Measurements from ENCODE around the gene TEK.

TEK gene

DNA sequence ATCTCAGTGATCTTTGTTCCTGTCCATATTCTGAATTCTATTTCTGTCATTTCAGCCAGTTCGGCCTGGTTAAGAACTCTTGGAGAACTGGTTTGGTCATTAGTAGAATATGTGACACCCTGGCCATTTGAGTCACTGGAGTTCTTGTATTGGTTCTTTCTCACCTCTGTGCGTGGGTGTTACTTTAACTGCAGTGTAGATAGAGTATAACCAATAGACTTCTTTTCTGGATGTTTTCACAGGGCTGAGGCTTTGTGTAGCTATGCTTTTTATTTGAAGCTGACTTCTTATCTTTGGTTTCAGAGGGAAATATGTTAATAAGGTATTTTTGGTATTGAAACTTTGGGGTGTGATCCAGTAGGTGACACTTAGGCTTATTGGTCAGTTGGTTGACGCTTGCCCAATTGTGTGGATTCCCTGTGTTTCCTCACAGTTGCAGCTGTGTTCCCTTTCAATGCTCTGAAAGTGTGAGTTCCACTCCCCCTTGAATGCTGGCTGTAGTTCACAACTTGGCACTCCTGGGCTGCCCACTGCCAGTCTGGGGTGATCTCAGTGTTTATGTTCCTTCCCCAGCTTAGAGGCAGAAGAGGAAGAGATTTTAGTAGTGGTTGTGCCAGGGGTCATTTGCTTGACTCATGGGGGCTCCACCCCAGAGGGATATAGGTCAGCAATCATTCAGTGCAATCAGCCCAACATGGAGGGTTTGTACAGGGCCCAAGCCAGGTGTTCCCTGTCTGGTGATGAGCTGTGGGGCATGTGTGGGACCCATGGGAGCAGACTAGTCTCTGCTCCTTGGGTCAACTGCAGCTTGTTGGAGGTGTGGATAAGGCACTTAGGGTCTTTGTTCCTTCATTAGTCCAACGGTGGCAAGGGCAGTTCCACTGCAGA is 34.9 kb upstream of the TEK start:
- Histone ChIP-seq H3K4me1 (ENCODE audit: low read depth, poor library complexity, severe bottlenecking) (no peaks in the 10 kb centered on the region), H3K27me3 (ENCODE audit: insufficient read depth, low read depth) (no peaks in the 10 kb centered on the region), H3K9ac (no peak overlapping the region), H2AFZ (ENCODE audit: low read depth) (no peak overlapping the region), H3K4me3 (IDR thresholded peaks at IDR 0.05; ENCODE audit: insufficient read depth, low read depth, low read length) (no peak overlapping the region), H3K27ac (no peak overlapping the region), H3K36me3 (ENCODE audit: insufficient read depth) (no peaks in the 10 kb centered on the region), H3K79me2 (ENCODE audit: insufficient read depth, low read depth) (no peaks in the 10 kb centered on the region), H4K20me1 (ENCODE audit: insufficient read depth) (no peaks in the 10 kb centered on the region), H3K4me2 (no peak overlapping the region)
- TF ChIP-seq, protein P1, sequence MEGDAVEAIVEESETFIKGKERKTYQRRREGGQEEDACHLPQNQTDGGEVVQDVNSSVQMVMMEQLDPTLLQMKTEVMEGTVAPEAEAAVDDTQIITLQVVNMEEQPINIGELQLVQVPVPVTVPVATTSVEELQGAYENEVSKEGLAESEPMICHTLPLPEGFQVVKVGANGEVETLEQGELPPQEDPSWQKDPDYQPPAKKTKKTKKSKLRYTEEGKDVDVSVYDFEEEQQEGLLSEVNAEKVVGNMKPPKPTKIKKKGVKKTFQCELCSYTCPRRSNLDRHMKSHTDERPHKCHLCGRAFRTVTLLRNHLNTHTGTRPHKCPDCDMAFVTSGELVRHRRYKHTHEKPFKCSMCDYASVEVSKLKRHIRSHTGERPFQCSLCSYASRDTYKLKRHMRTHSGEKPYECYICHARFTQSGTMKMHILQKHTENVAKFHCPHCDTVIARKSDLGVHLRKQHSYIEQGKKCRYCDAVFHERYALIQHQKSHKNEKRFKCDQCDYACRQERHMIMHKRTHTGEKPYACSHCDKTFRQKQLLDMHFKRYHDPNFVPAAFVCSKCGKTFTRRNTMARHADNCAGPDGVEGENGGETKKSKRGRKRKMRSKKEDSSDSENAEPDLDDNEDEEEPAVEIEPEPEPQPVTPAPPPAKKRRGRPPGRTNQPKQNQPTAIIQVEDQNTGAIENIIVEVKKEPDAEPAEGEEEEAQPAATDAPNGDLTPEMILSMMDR (conservative IDR thresholded peaks at IDR 0.05; ENCODE audit: low read depth, low read length): no peak

DNA sequence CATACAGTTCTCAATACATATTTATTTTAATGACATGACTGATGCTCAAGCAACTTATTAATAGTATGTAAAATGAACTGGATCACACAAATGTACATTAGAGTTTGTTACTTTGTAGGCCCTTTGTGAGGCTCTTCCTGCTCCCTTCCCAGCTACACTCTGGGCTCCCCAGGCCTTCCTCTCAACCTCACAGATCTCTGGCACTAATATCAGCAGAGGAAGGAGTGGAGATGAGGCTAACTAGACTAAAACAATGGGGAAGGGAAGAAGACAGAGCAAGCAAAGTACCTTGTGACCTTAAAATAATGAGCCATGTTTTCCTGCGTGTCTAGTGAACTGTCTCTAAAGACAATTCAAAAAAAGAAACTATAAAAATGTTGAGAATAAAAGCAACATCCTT is 30.3 kb upstream of the TEK start:
- Histone ChIP-seq H2AFZ (ENCODE audit: low read depth) (no peak overlapping the region), H3K9ac (no peak overlapping the region), H4K20me1 (ENCODE audit: insufficient read depth) (no peaks in the 10 kb centered on the region), H3K4me2 (no peak overlapping the region), H3K27ac (no peak overlapping the region), H3K36me3 (ENCODE audit: insufficient read depth) (no peaks in the 10 kb centered on the region), H3K4me1 (ENCODE audit: low read depth, poor library complexity, severe bottlenecking) (no peaks in the 10 kb centered on the region), H3K27me3 (ENCODE audit: insufficient read depth, low read depth) (no peaks in the 10 kb centered on the region), H3K4me3 (IDR thresholded peaks at IDR 0.05; ENCODE audit: insufficient read depth, low read depth, low read length) (no peak overlapping the region), H3K79me2 (ENCODE audit: insufficient read depth, low read depth) (no peaks in the 10 kb centered on the region)
- TF ChIP-seq, protein P1 (conservative IDR thresholded peaks at IDR 0.05; ENCODE audit: low read depth, low read length): no peak

DNA sequence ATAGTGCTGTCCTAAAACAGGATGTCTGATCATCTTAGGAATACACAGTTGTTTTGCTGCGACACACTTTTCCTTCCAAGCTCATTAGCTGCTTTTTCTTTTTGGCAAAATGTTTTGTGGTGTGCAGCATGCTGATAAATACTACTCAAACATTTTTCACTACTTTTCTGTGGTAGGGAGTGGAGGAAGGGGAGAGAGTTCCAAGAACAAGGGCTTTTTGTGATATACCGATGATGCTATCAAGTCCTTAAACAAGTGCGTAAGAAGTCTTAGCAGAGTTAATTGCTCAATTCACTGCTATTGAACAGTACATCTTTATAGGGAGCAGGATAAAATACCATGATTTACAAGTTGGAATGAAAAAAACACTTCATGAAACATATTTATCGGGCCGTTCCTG is 23.6 kb upstream of the TEK start:
- Histone ChIP-seq H3K79me2 (ENCODE audit: insufficient read depth, low read depth) (no peaks in the 10 kb centered on the region), H3K27ac (no peak overlapping the region), H4K20me1 (ENCODE audit: insufficient read depth) (no peaks in the 10 kb centered on the region), H3K9ac (no peak overlapping the region), H3K4me2 (no peak overlapping the region), H2AFZ (ENCODE audit: low read depth) (no peak overlapping the region), H3K4me3 (IDR thresholded peaks at IDR 0.05; ENCODE audit: insufficient read depth, low read depth, low read length) (no peak overlapping the region), H3K27me3 (ENCODE audit: insufficient read depth, low read depth) (no peaks in the 10 kb centered on the region), H3K36me3 (ENCODE audit: insufficient read depth) (no peaks in the 10 kb centered on the region), H3K4me1 (ENCODE audit: low read depth, poor library complexity, severe bottlenecking) (no peaks in the 10 kb centered on the region)
- TF ChIP-seq, protein P1 (conservative IDR thresholded peaks at IDR 0.05; ENCODE audit: low read depth, low read length): no peak

DNA sequence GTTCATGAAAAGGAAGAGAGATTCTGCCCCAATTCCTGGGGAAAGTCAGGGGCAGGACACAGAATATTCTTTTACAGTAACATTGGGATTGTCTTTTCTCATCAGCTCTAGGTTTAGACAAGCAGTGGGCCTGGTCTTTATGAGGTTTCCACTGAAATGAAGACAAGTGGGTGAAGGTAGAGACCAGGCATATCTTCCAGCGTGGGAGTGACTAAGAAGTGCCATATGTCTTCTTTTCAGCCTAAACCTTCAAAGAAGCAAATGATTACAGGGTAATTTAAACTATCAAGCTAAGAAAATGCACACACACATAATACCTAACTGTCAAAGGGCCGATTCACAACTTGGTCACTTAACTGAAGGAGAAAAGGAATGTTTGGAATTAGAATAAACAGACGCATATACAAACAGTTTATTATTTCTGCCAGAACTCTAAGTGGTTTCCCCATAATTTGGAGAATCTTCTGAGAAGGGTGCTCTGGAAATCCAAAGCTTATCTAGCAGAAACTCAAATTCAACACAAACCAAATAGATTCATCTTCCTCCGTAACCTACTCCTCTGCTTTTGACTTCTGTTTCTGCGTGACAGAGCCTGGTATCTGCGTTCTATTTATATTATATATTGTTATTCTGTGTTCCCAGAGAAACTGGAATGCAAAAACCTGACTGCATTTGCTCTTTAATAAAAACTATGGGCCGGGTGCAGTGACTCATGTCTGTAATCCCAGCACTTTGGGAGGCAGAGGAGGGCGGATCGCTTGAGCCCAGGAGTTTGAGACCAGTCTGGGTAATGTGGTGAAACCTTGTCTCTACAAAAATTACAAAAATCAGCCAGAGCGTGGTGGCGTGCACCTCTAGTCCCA is 22.0 kb upstream of the TEK start:
- no peak overlapping the region for H3K4me2 ChIP-seq

More for the DNA sequence above, 22.0 kb upstream of the TEK start:
- Histone ChIP-seq H2AFZ (ENCODE audit: low read depth) (no peak overlapping the region), H3K27me3 (ENCODE audit: insufficient read depth, low read depth) (no peaks in the 10 kb centered on the region), H3K9ac (no peak overlapping the region), H3K79me2 (ENCODE audit: insufficient read depth, low read depth) (no peaks in the 10 kb centered on the region), H3K27ac (no peak overlapping the region), H3K4me3 (IDR thresholded peaks at IDR 0.05; ENCODE audit: insufficient read depth, low read depth, low read length) (no peak overlapping the region), H4K20me1 (ENCODE audit: insufficient read depth) (no peaks in the 10 kb centered on the region), H3K4me1 (ENCODE audit: low read depth, poor library complexity, severe bottlenecking) (no peaks in the 10 kb centered on the region), H3K36me3 (ENCODE audit: insufficient read depth) (no peaks in the 10 kb centered on the region)
- TF ChIP-seq, protein P1 (conservative IDR thresholded peaks at IDR 0.05; ENCODE audit: low read depth, low read length): no peak

All from KMS-11 (cell line).